T-helper 17 cell (primary cell): ENCODE measurements around the gene POU1F1. TPM values are rescaled to one million over a fixed set of nuclear protein-coding genes. Genes with fewer than 3 reads are reported as not detected.

Experiments
- ATAC-seq: fragments of 150-1000 bp; cut with Tn5 transposase; 2 replicates; pipeline ENCODE4 v1.10.0; 2021; ENCODE audit warnings: mild to moderate bottlenecking, moderate library complexity
- DNase-seq, 3 donors: peaks; one replicate each; pipeline versions ENCODE4 v3.0.0 to v3.0.0-alpha.2; 2020 to 2021
- H3K9me3 ChIP-seq: one replicate; pipeline ENCODE4 v1.7.0; 2013; ENCODE audit warnings: low read length, mild to moderate bottlenecking; ENCODE audit not compliant: control insufficient read depth, poor library complexity, severe bottlenecking
- H3K27ac Mint-ChIP-seq: one replicate; pipeline ENCODE4 v1.8.0; 2022; ENCODE audit warnings: mild to moderate bottlenecking, moderate library complexity, mixed read lengths
- H3K27me3 Mint-ChIP-seq: one replicate; pipeline ENCODE4 v1.8.0; 2022; ENCODE audit warnings: mixed read lengths
- H3K36me3 Mint-ChIP-seq: one replicate; pipeline ENCODE4 v1.8.0; 2022; ENCODE audit warnings: low read depth, mixed read lengths
- H3K4me1 Mint-ChIP-seq: one replicate; pipeline ENCODE4 v1.8.0; 2022; ENCODE audit warnings: mild to moderate bottlenecking, mixed read lengths
- H3K4me3 Mint-ChIP-seq: one replicate; pipeline ENCODE4 v1.8.0; 2022; ENCODE audit warnings: mild to moderate bottlenecking, moderate library complexity, mixed read lengths
- total RNA-seq, 4 donors: library from RNA in 2 of 4; stranded (reverse) in 2 of 4; gene quantifications; one replicate each; pipeline ENCODE4 v1.2.3 and lab custom pipeline; 2022 to 2026

The POU1F1 gene
- total RNA-seq, 2 donors from 2014 or later: not detected

DNA sequence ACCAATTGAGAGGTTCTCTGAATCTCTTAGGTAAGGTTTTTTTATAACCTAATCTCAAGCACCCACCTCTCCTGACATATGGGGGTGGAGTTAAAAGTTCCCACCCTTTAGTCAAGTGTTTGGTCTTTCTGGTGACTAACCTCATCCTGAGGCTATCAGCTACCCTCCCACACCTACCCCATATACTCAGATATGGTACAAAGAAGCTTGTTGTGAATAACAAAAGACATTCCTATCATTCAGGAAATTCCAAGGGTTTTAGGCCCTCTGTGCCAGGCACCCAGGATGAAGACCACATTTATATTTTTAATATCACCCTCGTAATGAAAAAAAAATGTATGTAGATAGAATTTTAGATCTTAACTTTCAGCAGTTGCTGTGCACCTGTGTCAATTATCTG is 40.3 kb downstream of the POU1F1 start:
- Mint-ChIP-seq H3K27ac (no peak overlapping the region), H3K4me1 (peaks cover 33% of the 10 kb centered on the region), H3K27me3 (no peaks in the 10 kb centered on the region), H3K4me3 (no peak overlapping the region), H3K36me3 (peaks cover 10% of the 10 kb centered on the region)
- ATAC-seq: no peak
- no peaks in the 10 kb centered on the region for H3K9me3 ChIP-seq
- DNase-seq: no peak

DNA sequence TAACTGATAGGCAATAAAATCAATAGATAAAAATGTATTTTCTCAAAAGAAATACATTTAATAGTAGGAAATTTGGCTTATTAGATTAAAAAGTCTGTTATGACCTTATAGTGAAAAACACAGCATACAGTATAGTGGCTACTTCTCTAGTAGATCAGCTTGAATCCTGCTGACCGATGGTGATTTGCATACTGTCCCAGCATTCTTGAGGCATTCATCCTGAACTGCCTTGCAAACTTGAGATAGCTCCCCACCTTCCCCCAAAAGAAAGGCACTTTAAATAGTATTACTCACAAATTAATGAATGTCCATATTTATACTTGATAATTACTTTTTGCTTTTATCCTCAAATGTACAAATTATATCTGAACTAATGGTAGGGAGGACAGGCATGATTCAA is 42.6 kb downstream of the POU1F1 start:
- Mint-ChIP-seq H3K4me1 (peaks cover 47% of the 10 kb centered on the region), H3K27me3 (no peaks in the 10 kb centered on the region), H3K36me3 (peaks cover 6% of the 10 kb centered on the region), H3K27ac (no peak overlapping the region), H3K4me3 (no peak overlapping the region)
- no peak for DNase-seq
- ATAC-seq: no peak
- no peaks in the 10 kb centered on the region for H3K9me3 ChIP-seq

GRCh38 chr3:87229113-87229512 is 47.3 kb downstream of the POU1F1 start:
- Mint-ChIP-seq H3K36me3 (peaks cover 12% of the 10 kb centered on the region), H3K27me3 (no peaks in the 10 kb centered on the region), H3K4me1 (peaks cover 49% of the 10 kb centered on the region), H3K27ac (peak overlapping the region; percentile 99), H3K4me3 (peak overlapping the region; percentile 31)
- ATAC-seq: no peak
- H3K9me3 ChIP-seq: no peaks in the 10 kb centered on the region
- DNase-seq: no peak

DNA sequence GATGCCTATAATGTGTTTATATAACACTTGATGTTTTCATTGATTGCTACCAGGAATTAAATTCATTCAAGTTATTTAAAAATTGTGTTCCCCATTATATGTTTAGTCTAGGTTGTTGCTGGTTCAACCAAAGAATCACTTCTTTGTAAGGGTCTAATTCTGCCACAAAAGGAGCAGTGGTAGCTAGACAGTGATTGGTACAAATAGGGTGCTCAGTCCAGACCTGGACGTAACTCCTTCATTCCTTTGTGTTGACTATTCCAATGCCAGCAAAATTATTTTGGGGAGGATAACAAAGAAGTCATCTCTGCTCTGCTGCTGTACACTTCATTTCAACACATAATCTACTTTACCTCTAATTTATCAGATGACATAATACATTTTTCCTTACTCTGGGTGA is 48.1 kb downstream of the POU1F1 start:
- peaks cover 46% of the 10 kb centered on the region for H3K4me1 Mint-ChIP-seq
- H3K9me3 ChIP-seq: no peaks in the 10 kb centered on the region
- peak overlapping the region; percentile 99 for H3K4me3 Mint-ChIP-seq
- peaks cover 12% of the 10 kb centered on the region for H3K36me3 Mint-ChIP-seq
- H3K27ac Mint-ChIP-seq: peak overlapping the region; percentile 99
- DNase-seq (no peak), ATAC-seq (no peak)
- H3K27me3 Mint-ChIP-seq: no peaks in the 10 kb centered on the region

DNA sequence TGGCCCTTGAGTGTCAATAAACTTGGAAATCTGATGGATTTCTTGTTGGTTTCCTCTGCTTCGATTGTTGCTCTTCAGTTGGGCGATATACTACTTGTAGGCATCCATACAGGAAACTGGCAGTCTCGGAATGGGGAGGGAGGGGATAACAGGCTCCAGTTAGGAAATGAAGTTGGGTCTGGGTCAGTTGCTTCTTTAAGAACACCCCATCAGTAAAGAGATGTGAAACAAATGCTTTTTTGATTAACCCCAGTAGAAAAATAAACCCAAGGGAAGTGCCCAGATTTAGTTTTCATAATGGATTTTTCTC is 48.6 kb downstream of the POU1F1 start:
- Mint-ChIP-seq H3K4me3 (peak overlapping the region; percentile 99), H3K4me1 (peaks cover 42% of the 10 kb centered on the region), H3K27me3 (no peaks in the 10 kb centered on the region), H3K27ac (peak overlapping the region; percentile 99), H3K36me3 (peaks cover 12% of the 10 kb centered on the region)
- ATAC-seq (no peak), DNase-seq (no peak)
- H3K9me3 ChIP-seq: no peaks in the 10 kb centered on the region

DNA sequence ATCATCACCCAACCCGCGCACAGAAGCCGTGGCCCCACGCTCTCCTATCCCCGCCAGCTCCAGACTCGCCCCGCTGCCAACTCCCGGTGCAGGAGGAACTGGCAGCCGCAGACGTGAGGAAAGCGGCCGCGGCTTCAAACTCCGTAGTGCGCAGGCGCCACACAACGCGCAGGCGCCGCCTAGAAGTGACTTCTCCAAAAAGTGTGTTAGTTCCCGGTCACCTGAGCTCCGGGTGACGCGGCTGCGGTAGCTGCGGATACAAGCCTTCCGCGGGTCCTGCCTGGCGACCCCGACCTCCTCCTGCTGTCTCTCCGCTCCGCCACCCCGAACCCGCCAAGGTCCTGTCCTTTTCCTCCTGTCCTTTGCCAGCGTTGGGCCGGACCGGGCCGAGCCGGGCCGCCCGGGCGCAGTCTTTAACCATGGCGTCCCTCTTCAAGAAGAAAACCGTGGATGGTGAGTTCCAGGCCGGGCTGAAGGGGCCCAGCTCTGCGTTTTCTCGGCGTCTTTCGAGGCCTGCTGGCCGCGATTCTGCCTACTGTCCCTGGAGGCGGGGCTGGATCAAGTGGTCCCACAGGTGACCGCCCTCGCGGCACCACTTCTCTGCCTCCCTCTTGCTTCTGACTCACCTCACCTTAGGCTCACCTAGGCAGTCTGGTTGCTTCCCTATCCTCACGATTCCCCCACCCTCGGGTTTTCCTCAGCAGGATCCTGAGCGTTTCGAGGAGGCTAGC is 49.1 kb downstream of the POU1F1 start, which contains the start of gene CHMP2B:
Gene CHMP2B (plus strand): TSS at position 206 of the 731 bp plus-strand sequence. CDS start 214 bp downstream, at position 420.
- peaks cover 12% of the 10 kb centered on the region for H3K36me3 Mint-ChIP-seq
- H3K27ac Mint-ChIP-seq: peak within 1 kb of the TSS; percentile 99
- DNase-seq (peak; percentile 84 to 89 (median 88)), ATAC-seq (peak; percentile 89)
- no peaks in the 10 kb centered on the region for H3K9me3 ChIP-seq
- H3K27me3 Mint-ChIP-seq: peaks cover 2% of the 10 kb centered on the region
- peaks cover 38% of the 10 kb centered on the region for H3K4me1 Mint-ChIP-seq
- peak within 1 kb of the TSS; percentile 99 for H3K4me3 Mint-ChIP-seq

- peaks cover 6% of the 10 kb centered on the region for H3K36me3 Mint-ChIP-seq
- ATAC-seq (no peak), DNase-seq (no peak)
- H3K27me3 Mint-ChIP-seq: peaks cover 10% of the 10 kb centered on the region
- peak overlapping the region; percentile 31 for H3K4me3 Mint-ChIP-seq
- peaks cover 27% of the 10 kb centered on the region for H3K4me1 Mint-ChIP-seq
- H3K9me3 ChIP-seq: no peaks in the 10 kb centered on the region
- no peak overlapping the region for H3K27ac Mint-ChIP-seq
Observed at GRCh38 chr3:87225659-87226058, 50.7 kb downstream of the POU1F1 start.

DNA sequence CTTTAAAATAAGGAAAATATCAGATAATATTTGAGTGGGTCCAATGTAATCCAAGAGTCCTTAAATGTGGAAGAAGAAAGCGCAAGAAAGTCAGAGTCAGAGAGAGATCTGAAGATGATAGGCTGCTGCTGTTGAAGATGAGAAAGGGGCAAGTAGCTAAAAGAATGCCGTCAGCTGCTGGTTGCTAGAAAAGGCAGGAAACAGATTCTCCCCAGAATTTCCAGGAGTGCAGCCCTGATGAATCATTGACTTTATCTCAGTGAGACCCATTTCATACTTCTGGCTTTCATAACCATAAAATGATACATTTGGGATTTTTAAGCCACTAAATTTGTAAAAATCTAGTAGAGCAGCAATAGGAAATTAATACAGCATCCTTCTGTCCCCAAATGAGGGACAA is 56.8 kb downstream of the POU1F1 start:
- no peak for ATAC-seq
- no peak for DNase-seq
- Mint-ChIP-seq H3K36me3 (peaks cover 2% of the 10 kb centered on the region), H3K4me1 (no peaks in the 10 kb centered on the region), H3K4me3 (no peak overlapping the region), H3K27me3 (peaks cover 34% of the 10 kb centered on the region), H3K27ac (no peak overlapping the region)
- H3K9me3 ChIP-seq: no peaks in the 10 kb centered on the region

DNA sequence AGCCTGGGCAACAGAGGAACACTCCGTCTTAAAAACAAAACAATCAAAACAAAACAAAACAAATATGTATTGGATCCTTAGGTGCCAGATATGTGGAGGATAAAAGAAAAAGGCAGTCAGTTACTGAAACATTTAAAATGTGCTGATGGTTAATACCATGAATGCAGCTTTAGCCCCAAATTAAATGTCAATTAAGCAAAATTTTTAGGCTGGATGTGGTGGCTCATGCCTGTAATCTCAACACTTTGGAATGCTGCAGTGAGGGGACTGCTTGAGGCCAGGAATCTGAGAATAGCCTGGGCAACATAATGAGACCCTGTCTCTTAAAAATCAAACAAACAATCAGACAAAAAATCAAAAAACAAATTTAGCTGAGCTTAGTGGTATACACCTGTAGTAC is 57.8 kb downstream of the POU1F1 start:
- no peak overlapping the region for H3K4me3 Mint-ChIP-seq
- no peak overlapping the region for H3K27ac Mint-ChIP-seq
- no peak for ATAC-seq
- DNase-seq: no peak
- H3K27me3 Mint-ChIP-seq: peaks cover 38% of the 10 kb centered on the region
- H3K36me3 Mint-ChIP-seq: peaks cover 2% of the 10 kb centered on the region
- H3K9me3 ChIP-seq: no peaks in the 10 kb centered on the region
- H3K4me1 Mint-ChIP-seq: no peaks in the 10 kb centered on the region

Other genes starting within 250 kb of the POU1F1 start
- 10 to 100 TPM; 24.3 to 29.4 TPM for gene CHMP2B, start 49.3 kb downstream of the POU1F1 start, total RNA-seq